RWPE2 (cell line): ENCODE measurements around the gene TARDBP.

Source experiments
- ATAC-seq: fragments of 200-7000 bp; cut with Tn5 transposase; 3 replicates; pipeline ENCODE4 v1.9.1; 2021; ENCODE audit warnings: low read depth
- DNase-seq: peaks from one replicate; pipeline ENCODE4 v3.0.0-alpha.2; 2020; ENCODE audit warnings: low spot score
- H3K27ac ChIP-seq: fragments of 450-650 bp; 2 replicates; pipeline ENCODE4 v1.5.1; 2017; ENCODE audit warnings: mild to moderate bottlenecking; ENCODE audit not compliant: poor library complexity, severe bottlenecking
- H3K27me3 ChIP-seq: fragments of 250-450 bp; sonication (Bioruptor Pico); 2 replicates; pipeline ENCODE4 v1.5.1; 2021; ENCODE audit warnings: mild to moderate bottlenecking, moderate library complexity; ENCODE audit not compliant: insufficient read depth, poor library complexity, severe bottlenecking
- H3K36me3 ChIP-seq: fragments of 250-450 bp; sonication (Bioruptor Pico); 2 replicates; pipeline ENCODE4 v1.5.1; 2020; ENCODE audit warnings: low read depth, mild to moderate bottlenecking, moderate library complexity
- H3K4me1 ChIP-seq: fragments of 250-450 bp; sonication (Bioruptor Pico); 2 replicates; pipeline ENCODE4 v1.5.1; 2021; ENCODE audit warnings: mild to moderate bottlenecking, moderate library complexity; ENCODE audit not compliant: insufficient read depth, poor library complexity, severe bottlenecking
- H3K4me3 ChIP-seq: fragments of 250-450 bp; sonication (Bioruptor Pico); 2 replicates; pipeline ENCODE4 v1.5.1; 2021; ENCODE audit warnings: mild to moderate bottlenecking, moderate library complexity; ENCODE audit not compliant: severe bottlenecking
- H3K9me3 ChIP-seq: fragments of 250-450 bp; sonication (Bioruptor Pico); 2 replicates; pipeline ENCODE4 v1.5.1; 2021; ENCODE audit warnings: mild to moderate bottlenecking, moderate library complexity; ENCODE audit not compliant: severe bottlenecking
- TF ChIP-seq, protein P1 (sequence below): fragments of 450-650 bp; IDR thresholded peaks from one replicate; pipeline ENCODE4 v1.5.1; 2017; ENCODE audit warnings: mild to moderate bottlenecking, moderate library complexity; ENCODE audit not compliant: poor library complexity, severe bottlenecking

The TARDBP gene

GRCh38 chr1:11024874-11025203 lies 12.4 kb downstream of the TARDBP start:
- TF ChIP-seq, protein P1, sequence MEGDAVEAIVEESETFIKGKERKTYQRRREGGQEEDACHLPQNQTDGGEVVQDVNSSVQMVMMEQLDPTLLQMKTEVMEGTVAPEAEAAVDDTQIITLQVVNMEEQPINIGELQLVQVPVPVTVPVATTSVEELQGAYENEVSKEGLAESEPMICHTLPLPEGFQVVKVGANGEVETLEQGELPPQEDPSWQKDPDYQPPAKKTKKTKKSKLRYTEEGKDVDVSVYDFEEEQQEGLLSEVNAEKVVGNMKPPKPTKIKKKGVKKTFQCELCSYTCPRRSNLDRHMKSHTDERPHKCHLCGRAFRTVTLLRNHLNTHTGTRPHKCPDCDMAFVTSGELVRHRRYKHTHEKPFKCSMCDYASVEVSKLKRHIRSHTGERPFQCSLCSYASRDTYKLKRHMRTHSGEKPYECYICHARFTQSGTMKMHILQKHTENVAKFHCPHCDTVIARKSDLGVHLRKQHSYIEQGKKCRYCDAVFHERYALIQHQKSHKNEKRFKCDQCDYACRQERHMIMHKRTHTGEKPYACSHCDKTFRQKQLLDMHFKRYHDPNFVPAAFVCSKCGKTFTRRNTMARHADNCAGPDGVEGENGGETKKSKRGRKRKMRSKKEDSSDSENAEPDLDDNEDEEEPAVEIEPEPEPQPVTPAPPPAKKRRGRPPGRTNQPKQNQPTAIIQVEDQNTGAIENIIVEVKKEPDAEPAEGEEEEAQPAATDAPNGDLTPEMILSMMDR: no peak
- DNase-seq (no peak), ATAC-seq (no peak; the same call in 2 of the 3 replicates)
- Histone ChIP-seq H3K4me1 (peaks cover 12% of the 10 kb centered on the region), H3K9me3 (no peaks in the 10 kb centered on the region), H3K4me3 (no peak overlapping the region), H3K27ac (peak overlapping the region; percentile 28), H3K36me3 (peaks cover 71% of the 10 kb centered on the region), H3K27me3 (no peaks in the 10 kb centered on the region)

- ATAC-seq (no peak), DNase-seq (no peak)
- H3K36me3 ChIP-seq: peaks cover 63% of the 10 kb centered on the region
- H3K27ac ChIP-seq: peak overlapping the region; percentile 28
- peaks cover 12% of the 10 kb centered on the region for H3K4me1 ChIP-seq
- no peak overlapping the region for H3K4me3 ChIP-seq
- TF ChIP-seq, protein P1: no peak
- no peaks in the 10 kb centered on the region for H3K27me3 ChIP-seq
- no peaks in the 10 kb centered on the region for H3K9me3 ChIP-seq
Observed at GRCh38 chr1:11025618-11026017, 13.2 kb downstream of the TARDBP start.

GRCh38 chr1:11026052-11026451 lies 13.6 kb downstream of the TARDBP start:
- H3K36me3 ChIP-seq: peaks cover 59% of the 10 kb centered on the region
- no peaks in the 10 kb centered on the region for H3K27me3 ChIP-seq
- no peak overlapping the region for H3K4me3 ChIP-seq
- H3K27ac ChIP-seq: peak overlapping the region; percentile 28
- H3K4me1 ChIP-seq: peaks cover 12% of the 10 kb centered on the region
- TF ChIP-seq, protein P1: no peak
- ATAC-seq (peak; percentile 62; the same call in 2 of the 3 replicates), DNase-seq (no peak)
- no peaks in the 10 kb centered on the region for H3K9me3 ChIP-seq

DNA sequence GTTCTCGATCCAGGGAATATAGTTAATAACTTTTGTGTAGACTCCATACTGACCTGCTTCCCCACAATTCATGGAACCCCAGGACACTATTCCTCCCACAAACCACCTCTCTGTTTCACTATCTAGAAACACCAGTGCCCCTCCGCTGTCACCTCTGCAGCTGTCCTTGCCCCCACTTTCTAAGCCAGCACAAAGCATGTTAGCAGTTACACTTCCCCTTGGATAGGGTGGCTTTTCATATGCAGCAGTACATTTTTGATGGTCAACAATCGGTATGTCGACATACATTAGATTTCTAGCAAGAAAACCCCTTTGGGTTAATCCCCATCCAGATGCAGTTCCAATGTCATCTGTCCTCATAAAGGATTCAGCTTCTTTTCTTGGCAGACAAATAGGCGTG lies 14.4 kb downstream of the TARDBP start:
- no peak for ATAC-seq
- H3K9me3 ChIP-seq: no peaks in the 10 kb centered on the region
- H3K27ac ChIP-seq: peak overlapping the region; percentile 28
- DNase-seq: no peak
- TF ChIP-seq, protein P1: no peak
- no peak overlapping the region for H3K4me3 ChIP-seq
- peaks cover 50% of the 10 kb centered on the region for H3K36me3 ChIP-seq
- H3K4me1 ChIP-seq: peaks cover 12% of the 10 kb centered on the region
- no peaks in the 10 kb centered on the region for H3K27me3 ChIP-seq

DNA sequence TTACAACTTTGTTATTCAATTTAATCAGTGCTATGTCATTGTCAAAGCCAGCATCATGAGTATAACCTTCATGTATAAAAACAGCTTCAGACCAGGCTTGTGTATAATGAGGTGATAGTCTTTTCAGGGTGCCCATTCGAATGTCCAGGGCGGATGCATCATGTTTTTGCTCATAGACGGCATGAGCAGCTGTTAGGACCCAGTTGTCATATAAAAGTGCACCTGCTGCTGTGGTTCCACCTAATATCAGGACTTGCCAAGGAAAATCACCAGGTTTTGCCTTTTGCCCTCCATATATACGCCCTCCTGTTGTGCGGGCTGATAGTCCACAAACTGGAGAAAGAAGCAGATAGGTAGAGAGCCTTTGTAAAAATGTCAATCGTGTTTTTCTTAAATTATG lies 14.9 kb downstream of the TARDBP start:
- TF ChIP-seq, protein P1: no peak
- peaks cover 46% of the 10 kb centered on the region for H3K36me3 ChIP-seq

More for the DNA sequence above, 14.9 kb downstream of the TARDBP start:
- Histone ChIP-seq H3K4me3 (no peak overlapping the region), H3K9me3 (no peaks in the 10 kb centered on the region), H3K27ac (no peak overlapping the region), H3K27me3 (no peaks in the 10 kb centered on the region), H3K4me1 (peaks cover 12% of the 10 kb centered on the region)
- DNase-seq: no peak
- ATAC-seq: no peak
